GM19035 (cell line): ENCODE measurements around the gene SLC12A7.
A peak's percentile ranks its signal among the peaks of the same experiment; 100 is the strongest.

ENCODE experiments used
- ATAC-seq: cut with Tn5 transposase; IDR thresholded peaks from one replicate; pipeline ENCODE4 v1.9.1; 2021; ENCODE audit not compliant: unreplicated experiment

The SLC12A7 gene

GRCh38 chr5:1141834-1142233, 30.0 kb upstream of the SLC12A7 start:
- ATAC-seq = no peak

GRCh38 chr5:1140818-1141189, 28.9 kb upstream of the SLC12A7 start:
- ATAC-seq = no peak

GRCh38 chr5:1140171-1140817, 28.4 kb upstream of the SLC12A7 start:
- ATAC-seq = no peak

- ATAC-seq = no peak
Observed at GRCh38 chr5:1139331-1140170, 27.7 kb upstream of the SLC12A7 start.

- ATAC-seq = no peak
Observed at GRCh38 chr5:1138445-1139245, 26.8 kb upstream of the SLC12A7 start.

GRCh38 chr5:1137567-1138444, 25.9 kb upstream of the SLC12A7 start:
- no peak for ATAC-seq

GRCh38 chr5:1136814-1137213, 25.0 kb upstream of the SLC12A7 start:
- ATAC-seq = no peak

- no peak for ATAC-seq
Observed at GRCh38 chr5:1135696-1136525, 24.0 kb upstream of the SLC12A7 start.

- peak; percentile 59 for ATAC-seq
Observed at GRCh38 chr5:1134478-1134877, 22.6 kb upstream of the SLC12A7 start.

GRCh38 chr5:1133510-1134201, 21.8 kb upstream of the SLC12A7 start:
- ATAC-seq = no peak

GRCh38 chr5:1133108-1133507, 21.2 kb upstream of the SLC12A7 start:
- no peak for ATAC-seq

- ATAC-seq = no peak
Observed at GRCh38 chr5:1132570-1132969, 20.7 kb upstream of the SLC12A7 start.

- ATAC-seq = no peak
Observed at GRCh38 chr5:1131726-1132125, 19.9 kb upstream of the SLC12A7 start.

- no peak for ATAC-seq
Observed at GRCh38 chr5:1131191-1131621, 19.3 kb upstream of the SLC12A7 start.

GRCh38 chr5:1130218-1130946, 18.5 kb upstream of the SLC12A7 start:
- no peak for ATAC-seq

- no peak for ATAC-seq
Observed at GRCh38 chr5:1129711-1130055, 17.8 kb upstream of the SLC12A7 start.

GRCh38 chr5:1128977-1129710, 17.3 kb upstream of the SLC12A7 start:
- ATAC-seq = no peak
